ENCODE data around the gene CABCOCO1.

The CABCOCO1 gene

GRCh38 chr10:61662794-61663259 lies at the start of gene CABCOCO1:
TSS of gene CABCOCO1 (plus strand) at chr10:61662929. CDS start at chr10:61662973, 44 bp downstream.
- DNase-seq (ENCODE audit: low read depth in 1 of 2, low spot score in 1 of 2) = no peak

GRCh38 chr10:61613665-61614064 lies 49.1 kb upstream of the CABCOCO1 start:
- DNase-seq (ENCODE audit: low read depth in 1 of 2, low spot score in 1 of 2) = no peak

- DNase-seq (ENCODE audit: low read depth in 1 of 2, low spot score in 1 of 2) = no peak
Measured at GRCh38 chr10:61616611-61617010, 46.1 kb upstream of the CABCOCO1 start.

- no peak for DNase-seq (ENCODE audit: low read depth in 1 of 2, low spot score in 1 of 2)
Measured at GRCh38 chr10:61617180-61617579, 45.5 kb upstream of the CABCOCO1 start.

GRCh38 chr10:61617586-61617985 lies 45.1 kb upstream of the CABCOCO1 start:
- no peak for DNase-seq (ENCODE audit: low read depth in 1 of 2, low spot score in 1 of 2)

- no peak for DNase-seq (ENCODE audit: low read depth in 1 of 2, low spot score in 1 of 2)
Measured at GRCh38 chr10:61618388-61618961, 44.3 kb upstream of the CABCOCO1 start.

GRCh38 chr10:61620506-61620905 lies 42.2 kb upstream of the CABCOCO1 start:
- no peak for DNase-seq (ENCODE audit: low read depth in 1 of 2, low spot score in 1 of 2)

GRCh38 chr10:61621605-61622051 lies 41.1 kb upstream of the CABCOCO1 start:
- DNase-seq (ENCODE audit: low read depth in 1 of 2, low spot score in 1 of 2) = no peak

- DNase-seq (ENCODE audit: low read depth in 1 of 2, low spot score in 1 of 2) = no peak
Measured at GRCh38 chr10:61623161-61623560, 39.6 kb upstream of the CABCOCO1 start.

GRCh38 chr10:61626209-61626608 lies 36.5 kb upstream of the CABCOCO1 start:
- no peak for DNase-seq (ENCODE audit: low read depth in 1 of 2, low spot score in 1 of 2)

GRCh38 chr10:61627266-61627665 lies 35.5 kb upstream of the CABCOCO1 start:
- DNase-seq (ENCODE audit: low read depth in 1 of 2, low spot score in 1 of 2) = no peak

GRCh38 chr10:61628151-61628874 lies 34.4 kb upstream of the CABCOCO1 start:
- no peak for DNase-seq (ENCODE audit: low read depth in 1 of 2, low spot score in 1 of 2)

GRCh38 chr10:61628875-61629513 lies 33.7 kb upstream of the CABCOCO1 start:
- DNase-seq (ENCODE audit: low read depth in 1 of 2, low spot score in 1 of 2) = no peak

GRCh38 chr10:61629576-61629975 lies 33.2 kb upstream of the CABCOCO1 start:
- DNase-seq (ENCODE audit: low read depth in 1 of 2, low spot score in 1 of 2) = no peak

GRCh38 chr10:61632057-61632670 lies 30.6 kb upstream of the CABCOCO1 start:
- DNase-seq (ENCODE audit: low read depth in 1 of 2, low spot score in 1 of 2) = no peak

- no peak for DNase-seq (ENCODE audit: low read depth in 1 of 2, low spot score in 1 of 2)
Measured at GRCh38 chr10:61633665-61634064, 29.1 kb upstream of the CABCOCO1 start.

- no peak for DNase-seq (ENCODE audit: low read depth in 1 of 2, low spot score in 1 of 2)
Measured at GRCh38 chr10:61634746-61635145, 28.0 kb upstream of the CABCOCO1 start.

GRCh38 chr10:61635471-61635870 lies 27.3 kb upstream of the CABCOCO1 start:
- DNase-seq (ENCODE audit: low read depth in 1 of 2, low spot score in 1 of 2) = no peak

GRCh38 chr10:61635932-61636331 lies 26.8 kb upstream of the CABCOCO1 start:
- no peak for DNase-seq (ENCODE audit: low read depth in 1 of 2, low spot score in 1 of 2)

- no peak for DNase-seq (ENCODE audit: low read depth in 1 of 2, low spot score in 1 of 2)
Measured at GRCh38 chr10:61639952-61640351, 22.8 kb upstream of the CABCOCO1 start.

- DNase-seq (ENCODE audit: low read depth in 1 of 2, low spot score in 1 of 2) = no peak
Measured at GRCh38 chr10:61640856-61641255, 21.9 kb upstream of the CABCOCO1 start.

GRCh38 chr10:61642150-61642571 lies 20.6 kb upstream of the CABCOCO1 start:
- no peak for DNase-seq (ENCODE audit: low read depth in 1 of 2, low spot score in 1 of 2)
